ENCODE data around the gene SPOCK3. TPM values are rescaled to one million over a fixed set of nuclear protein-coding genes. Genes with fewer than 3 reads are reported as not detected.
"Not testable (repeated sequence)": the region's sequence is repeated elsewhere in the genome, so short reads cannot be mapped to it uniquely, and the experiment has no call there.

The SPOCK3 gene
- 10 to 100 TPM in 1 of 7 donors, 1 to 10 TPM in 5, under 1 TPM in 1; 0.50 to 11.0 (median 4.5) TPM for total RNA-seq
- 10 to 100 TPM in 1 of 2 donors, 1 to 10 TPM in 1; 1.6 to 10.0 TPM for polyA plus RNA-seq
- long read RNA-seq, donor 1 = 0 reads
- long read RNA-seq, donor 2, partial matches to known transcripts = 0 of 4 reads
- long read RNA-seq, donor 2, other reads (novel, unspliced or antisense) = 0 of 4 reads
- long read RNA-seq, donor 3, partial matches to known transcripts = 0 of 1 reads
- long read RNA-seq, donor 3, other reads (novel, unspliced or antisense) = 0 of 1 reads

GRCh38 chr4:167234316-167234881 is at the start of gene SPOCK3:
SPOCK3 (minus strand) TSS chr4:167234494.
- peak; percentile 16 to 44 (median 28) for DNase-seq
- intact Hi-C loops (cut with DNase I) = no loop called here

GRCh38 chr4:167282171-167282864 is 48.0 kb upstream of the SPOCK3 start:
- no peaks in the 10 kb centered on the region for H3K4me1 ChIP-seq (ENCODE audit: insufficient read depth)
- intact Hi-C loops (cut with DNase I) = no loop called here
- no peak overlapping the region for H3K27ac ChIP-seq
- WGBS, 3 donors = 89 to 94% (median 91%) methylated on average over 1 of the region's 1 CpG
- no peaks in the 10 kb centered on the region for H3K27me3 ChIP-seq
- TF ChIP-seq POLR2A (IDR thresholded peaks at IDR 0.05) (no peak), CTCF (IDR thresholded peaks at IDR 0.05) (no peak), EP300 (IDR thresholded peaks at IDR 0.05) (no peak)
- H3K36me3 ChIP-seq = no peaks in the 10 kb centered on the region
- DNase-seq = no peak
- H3K4me3 ChIP-seq = no peak overlapping the region
- H3K9me3 ChIP-seq = no peaks in the 10 kb centered on the region

More at GRCh38 chr4:167234316-167234881, at the start of gene SPOCK3:
- H3K4me3 ChIP-seq = peak within 1 kb of the TSS; percentile 30
- H3K9me3 ChIP-seq = no peaks in the 10 kb centered on the region
- WGBS, 3 donors = 1 to 2% (median 1%) methylated on average over 32 of the region's 32 CpGs
- H3K4me1 ChIP-seq (ENCODE audit: insufficient read depth) = peaks cover 3% of the 10 kb centered on the region
- H3K36me3 ChIP-seq = no peaks in the 10 kb centered on the region
- no peak within 1 kb of the TSS for H3K27ac ChIP-seq
- H3K27me3 ChIP-seq = no peaks in the 10 kb centered on the region
- TF ChIP-seq POLR2A (IDR thresholded peaks at IDR 0.05) (no peak), EP300 (IDR thresholded peaks at IDR 0.05) (no peak), CTCF (IDR thresholded peaks at IDR 0.05) (no peak)

- DNase-seq; H3K27me3 ChIP-seq; H3K27ac ChIP-seq; H3K36me3 ChIP-seq; H3K4me3 ChIP-seq; H3K9me3 ChIP-seq; intact Hi-C loops (cut with DNase I); H3K4me1 ChIP-seq (ENCODE audit: insufficient read depth): not testable (repeated sequence)
- 85 to 90% (median 89%) methylated on average over 13 of the region's 13 CpGs for WGBS, 3 donors
Measured at GRCh38 chr4:167281545-167281944, 47.3 kb upstream of the SPOCK3 start.

GRCh38 chr4:167274351-167274750 is 40.1 kb upstream of the SPOCK3 start:
- Histone ChIP-seq H3K4me1 (ENCODE audit: insufficient read depth) (no peaks in the 10 kb centered on the region), H3K27ac (no peak overlapping the region), H3K27me3 (no peaks in the 10 kb centered on the region), H3K36me3 (no peaks in the 10 kb centered on the region), H3K4me3 (no peak overlapping the region), H3K9me3 (no peaks in the 10 kb centered on the region)
- no peak for DNase-seq
- WGBS, 3 donors = 75 to 88% (median 84%) methylated on average over 1 of the region's 1 CpG
- intact Hi-C loops (cut with DNase I) = no loop called here
- TF ChIP-seq CTCF (IDR thresholded peaks at IDR 0.05) (no peak), EP300 (IDR thresholded peaks at IDR 0.05) (no peak), POLR2A (IDR thresholded peaks at IDR 0.05) (no peak)

DNA sequence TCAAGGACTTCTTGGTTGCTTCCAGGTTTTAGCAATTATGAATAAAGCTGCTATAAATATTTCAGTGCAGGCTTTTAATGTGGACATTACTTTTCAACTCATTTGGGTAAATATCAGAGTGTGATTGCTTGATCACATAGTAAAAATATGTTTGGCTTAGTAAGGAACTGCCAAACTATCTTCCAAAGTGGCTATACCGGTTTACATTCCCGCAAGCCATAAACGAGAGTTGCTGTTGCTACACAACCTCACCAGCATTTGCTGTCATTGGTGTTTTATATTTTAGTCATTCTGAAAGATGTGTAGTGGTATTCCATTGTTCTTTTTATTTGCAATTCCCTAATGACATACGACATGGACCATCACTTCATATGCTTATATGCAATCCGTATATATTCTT is 30.9 kb upstream of the SPOCK3 start:
- intact Hi-C loops (cut with DNase I) = no loop called here
- Histone ChIP-seq H3K27ac (no peak overlapping the region), H3K4me1 (ENCODE audit: insufficient read depth) (no peaks in the 10 kb centered on the region), H3K4me3 (no peak overlapping the region), H3K36me3 (no peaks in the 10 kb centered on the region), H3K9me3 (no peaks in the 10 kb centered on the region), H3K27me3 (no peaks in the 10 kb centered on the region)
- DNase-seq = no peak
- 72 to 90% (median 85%) methylated on average over 5 of the region's 5 CpGs for WGBS, 3 donors
- TF ChIP-seq POLR2A (IDR thresholded peaks at IDR 0.05) (no peak), EP300 (IDR thresholded peaks at IDR 0.05) (no peak), CTCF (IDR thresholded peaks at IDR 0.05) (no peak)

Measured in ovary (tissue), 10 donors.